EH (cell line): Measurements from ENCODE around the gene GRAMD1A.
A peak's percentile ranks its signal among the peaks of the same experiment; 100 is the strongest.
"Not testable (repeated sequence)": the region's sequence is repeated elsewhere in the genome, so short reads cannot be mapped to it uniquely, and the experiment has no call there.

Experiments
- DNase-seq: peaks from one replicate; pipeline ENCODE4 v3.0.0-alpha.2; 2015; ENCODE audit warnings: low read depth

The GRAMD1A gene

DNA sequence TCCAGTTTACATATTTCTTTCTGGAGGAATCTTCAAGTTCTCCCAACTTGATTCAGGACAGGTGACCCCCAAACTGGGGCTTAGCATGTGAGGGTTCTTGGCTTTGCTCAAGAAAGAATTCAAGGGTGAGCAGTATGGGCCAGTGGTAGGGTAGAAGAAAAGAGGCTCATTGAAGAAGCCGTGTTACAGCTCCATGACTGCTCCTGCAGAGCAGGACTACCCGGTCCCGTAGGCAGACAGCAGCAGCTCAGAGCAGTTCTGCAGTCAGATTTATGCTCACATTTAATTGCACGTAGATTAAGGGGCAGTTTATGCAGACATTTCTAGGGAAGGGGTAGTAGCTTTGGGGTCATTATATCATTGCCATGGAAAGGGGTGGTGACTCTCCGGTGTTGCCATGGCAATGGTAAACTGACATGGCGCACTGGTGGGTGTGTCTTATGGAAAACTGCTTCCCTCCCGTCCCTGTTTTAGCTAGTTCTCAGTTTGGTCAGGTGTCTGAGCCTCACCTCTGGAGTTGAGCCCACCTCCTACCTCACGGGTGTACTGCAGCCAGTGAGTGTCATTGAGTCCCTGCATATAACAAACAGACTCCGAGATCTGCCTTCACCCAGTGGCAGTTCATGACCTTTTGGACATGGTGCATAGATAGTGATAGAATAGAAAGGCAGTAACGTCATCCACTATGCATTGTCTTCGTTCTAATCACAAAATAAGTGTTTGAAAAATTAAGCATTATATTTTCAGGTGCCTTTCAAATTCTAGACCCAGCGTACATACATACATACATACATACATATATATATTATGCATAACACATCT is 20.1 kb upstream of the GRAMD1A start:
- DNase-seq = no peak

DNA sequence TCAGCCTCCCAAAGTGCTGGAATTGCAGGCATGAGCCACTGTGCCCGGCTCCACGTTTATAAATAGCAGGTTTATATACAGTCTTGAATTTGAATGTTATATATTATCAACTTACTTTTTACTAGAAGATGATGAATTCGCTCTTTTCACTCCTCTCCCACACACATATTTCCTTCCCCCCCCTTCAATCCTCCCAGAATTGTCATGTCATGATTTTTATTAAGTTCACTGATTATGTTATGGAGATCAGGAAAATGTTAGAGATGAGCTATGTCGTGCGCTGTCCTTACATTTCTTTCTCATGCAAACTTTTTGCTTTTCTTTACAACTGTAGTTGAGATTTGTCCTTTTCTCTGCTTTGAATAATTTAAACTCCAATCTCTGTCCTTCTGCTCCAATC is 17.8 kb upstream of the GRAMD1A start:
- DNase-seq = no peak

DNA sequence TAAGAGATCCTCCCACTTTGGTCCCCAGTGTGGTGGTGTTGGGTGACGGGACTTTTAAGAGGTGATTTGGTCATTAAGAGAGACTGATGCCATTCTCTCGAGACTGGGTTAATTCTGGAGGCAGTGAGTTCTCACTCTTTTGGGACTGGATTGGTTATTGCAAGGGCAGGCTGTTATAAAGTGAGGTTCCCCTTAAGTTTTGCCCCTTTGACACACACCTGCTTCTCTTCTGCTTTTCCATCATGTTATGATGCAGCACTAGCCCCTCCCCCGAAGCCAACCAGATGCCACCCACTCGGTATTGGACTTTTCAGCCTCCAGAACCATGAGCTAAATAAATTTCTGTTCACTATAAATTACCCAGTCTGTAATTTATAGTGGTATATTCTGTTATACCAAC is 16.3 kb upstream of the GRAMD1A start:
- no peak for DNase-seq

DNA sequence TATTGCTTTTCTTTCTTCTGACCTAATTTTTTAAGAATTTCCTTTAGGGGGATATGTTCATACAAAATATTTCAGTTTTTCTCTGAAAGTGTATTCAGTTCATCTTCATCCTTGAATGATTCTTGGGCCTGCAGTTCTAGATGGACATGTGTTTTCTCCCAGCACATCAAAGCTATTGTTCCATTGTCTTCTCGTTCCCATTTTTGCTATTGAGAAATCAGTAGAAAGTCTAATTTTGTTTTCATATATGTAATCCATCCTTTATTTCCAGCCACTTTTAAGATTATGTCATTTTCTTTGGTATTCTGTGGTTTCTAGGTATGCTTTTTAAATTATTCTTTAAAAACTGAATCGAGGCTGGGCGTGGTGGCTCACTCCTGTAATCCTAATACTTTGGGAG is 15.8 kb upstream of the GRAMD1A start:
- no peak for DNase-seq

DNA sequence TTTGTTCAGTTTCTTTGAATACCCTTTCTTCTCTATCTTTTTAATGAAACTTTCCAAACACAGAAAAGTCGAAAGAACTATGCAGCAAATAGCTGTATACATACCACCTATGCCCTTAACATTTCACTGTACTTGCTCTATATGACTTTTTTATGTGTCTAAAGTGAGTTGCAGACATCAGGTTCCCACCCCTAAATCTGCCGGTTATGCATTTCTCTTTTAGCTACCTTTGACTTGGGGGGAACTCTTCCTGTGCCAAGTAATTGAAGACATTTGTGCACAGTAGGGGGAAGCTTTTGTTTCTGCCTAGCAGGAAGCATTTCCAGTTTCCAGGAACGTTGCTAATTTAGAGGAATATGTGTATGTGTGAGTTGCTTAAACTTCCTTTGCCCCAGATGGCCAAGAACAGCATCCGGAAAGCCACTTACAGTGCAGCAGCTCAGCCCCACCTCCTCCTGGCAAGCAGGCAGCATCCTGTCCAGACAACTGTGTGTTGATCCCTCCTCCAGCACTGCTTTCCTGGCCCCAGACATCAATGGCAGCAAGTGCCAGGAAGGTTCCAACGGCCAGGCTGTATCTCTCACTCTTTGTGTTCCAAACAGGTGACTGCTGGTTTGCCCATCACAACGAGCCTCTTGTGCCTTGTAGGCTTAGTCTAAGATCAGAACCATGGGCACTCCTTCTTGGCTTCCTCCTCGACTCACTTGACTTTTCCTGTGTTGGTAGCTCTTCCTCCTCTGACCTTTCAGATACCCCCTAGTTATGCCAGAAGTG is 14.7 kb upstream of the GRAMD1A start:
- DNase-seq = peak; percentile 58

DNA sequence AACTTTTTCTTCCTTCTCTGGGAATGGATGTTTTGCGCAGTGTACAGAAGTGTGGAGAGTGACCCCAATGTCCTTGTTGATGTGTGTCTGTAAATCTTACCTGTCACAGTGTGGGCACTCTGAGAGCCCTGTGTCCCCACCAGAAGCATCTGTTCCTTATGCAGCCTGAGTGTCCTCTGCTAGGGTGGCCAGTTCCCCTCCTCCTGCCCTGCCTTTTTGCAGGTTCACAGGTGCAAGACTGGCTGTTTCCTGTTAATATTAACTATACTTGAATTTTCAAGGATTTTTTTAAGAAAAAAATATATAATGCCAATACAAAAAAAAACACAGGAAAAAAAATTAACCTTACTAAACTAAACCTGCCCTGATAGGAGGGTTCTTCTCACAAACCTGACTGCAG is 12.0 kb upstream of the GRAMD1A start:
- DNase-seq = no peak

DNA sequence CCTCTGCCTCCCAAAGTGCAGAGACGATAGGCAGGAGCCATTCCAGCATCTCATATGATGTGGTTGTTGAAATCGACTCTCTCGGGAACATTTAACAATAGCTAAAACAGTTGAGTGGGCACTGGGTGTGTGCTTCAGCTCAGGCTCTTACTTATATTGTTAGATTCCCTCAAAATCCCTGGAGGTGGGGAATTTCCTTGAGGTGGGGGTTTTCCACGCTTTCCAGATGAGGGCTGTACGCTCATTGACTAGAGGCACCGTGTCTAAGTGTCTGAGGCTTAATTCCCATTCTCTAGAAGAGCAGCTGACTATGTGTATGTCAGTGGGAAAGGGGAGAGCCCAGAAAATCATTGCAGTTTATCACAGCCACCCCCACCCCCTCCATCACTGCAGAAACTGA is 10.8 kb upstream of the GRAMD1A start:
- DNase-seq = no peak

DNA sequence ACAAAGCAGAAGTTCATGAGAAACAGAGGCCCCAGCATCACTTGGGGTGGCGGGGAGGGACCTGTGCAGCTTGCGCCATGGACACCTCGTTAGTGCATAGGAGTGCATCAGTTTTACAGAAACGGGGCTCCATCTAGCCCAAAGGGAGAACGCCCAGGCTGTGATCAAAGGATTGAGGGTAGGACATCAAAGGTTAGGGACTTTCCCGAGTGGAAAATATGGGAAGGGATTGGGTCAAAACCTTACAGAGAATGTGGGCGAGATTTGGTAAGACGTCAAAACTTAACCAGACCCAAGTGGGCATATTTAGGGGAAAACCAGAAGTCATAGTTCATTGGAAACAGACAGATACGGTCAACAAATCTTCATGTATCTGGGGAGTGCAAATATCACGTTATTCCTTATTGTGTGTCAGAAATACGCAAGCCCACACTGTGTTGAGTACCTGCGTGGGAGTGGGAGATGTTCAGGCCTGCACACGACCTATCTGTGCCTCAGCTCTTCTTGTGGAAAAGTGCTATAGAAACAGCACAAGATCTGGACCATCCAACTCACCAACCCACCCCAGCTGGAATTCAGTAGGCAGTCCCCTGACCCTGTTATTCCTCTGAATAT is 9.4 kb upstream of the GRAMD1A start:
- DNase-seq = no peak

DNA sequence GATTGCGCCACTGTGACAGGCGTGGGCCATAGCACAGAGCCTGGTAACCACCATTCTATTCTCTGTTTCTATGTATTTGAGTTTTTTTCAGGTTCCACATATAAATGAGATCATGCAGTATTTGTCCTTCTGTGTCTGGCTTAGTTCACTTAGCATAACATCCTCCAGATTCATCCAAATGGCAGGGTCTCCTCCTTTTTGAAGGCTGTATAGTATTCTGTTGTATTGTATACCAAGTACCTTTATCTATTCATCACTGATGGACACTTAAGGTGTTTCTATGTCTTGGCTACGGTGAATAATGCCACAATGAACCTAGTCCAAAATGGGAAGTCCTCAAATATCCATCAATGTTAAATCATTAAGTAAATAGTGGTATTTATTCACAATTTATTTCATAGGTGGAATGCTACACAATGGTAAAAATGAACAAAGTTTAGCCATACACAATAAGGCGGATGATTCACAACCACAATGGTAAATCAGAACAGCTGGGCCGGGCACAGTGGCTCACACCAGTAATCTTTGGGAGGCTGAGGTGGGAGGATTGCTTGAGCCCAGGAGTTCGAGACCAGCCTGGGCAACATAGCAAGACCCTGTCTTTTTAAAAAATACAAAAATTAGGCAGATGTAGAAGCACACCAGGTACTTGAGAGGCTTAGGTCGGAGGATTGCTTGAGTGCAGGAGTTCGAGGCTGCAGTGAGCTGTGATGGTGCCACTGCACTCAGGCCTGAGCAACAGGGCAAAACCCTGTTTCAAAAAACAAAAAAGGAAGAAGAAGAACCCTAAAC is 8.4 kb upstream of the GRAMD1A start:
- no peak for DNase-seq

DNA sequence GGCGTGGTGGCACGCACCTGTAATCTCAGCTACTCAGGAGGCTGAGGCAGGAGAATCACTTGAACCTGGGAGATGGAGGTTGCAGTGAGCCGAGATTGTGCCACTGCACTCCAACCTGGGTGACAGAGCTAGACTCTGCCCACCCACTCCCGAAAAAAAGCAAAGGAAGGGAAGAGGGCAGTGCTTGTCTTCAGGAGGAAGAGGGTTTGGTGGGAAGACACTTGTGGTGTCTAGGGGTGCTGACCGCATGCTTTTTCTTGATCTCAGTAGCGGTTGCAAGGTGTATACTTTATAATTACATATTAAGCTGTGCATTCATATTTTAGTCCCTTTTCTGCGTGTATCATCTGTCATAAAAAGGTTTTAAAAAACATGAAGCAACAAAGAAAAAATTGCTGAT is 7.5 kb upstream of the GRAMD1A start:
- not testable (repeated sequence) for DNase-seq

DNA sequence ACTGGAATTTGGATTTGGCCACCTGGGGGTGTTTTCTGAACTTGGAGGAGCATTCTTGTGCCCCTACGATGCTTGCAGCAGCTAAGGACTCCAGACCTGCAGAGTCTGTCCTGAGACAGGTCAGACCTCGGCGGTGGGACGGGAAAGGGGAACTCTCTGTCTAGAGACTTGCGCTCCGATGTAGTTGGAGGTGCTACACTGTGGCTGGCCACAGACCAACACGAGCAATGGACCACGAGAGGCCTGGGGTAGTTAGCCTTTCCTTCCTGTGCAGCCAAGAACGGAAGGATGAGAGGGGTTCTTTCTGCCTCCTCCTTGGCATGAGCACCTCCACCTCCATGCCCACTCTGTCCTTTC is 5.9 kb upstream of the GRAMD1A start:
- no peak for DNase-seq

DNA sequence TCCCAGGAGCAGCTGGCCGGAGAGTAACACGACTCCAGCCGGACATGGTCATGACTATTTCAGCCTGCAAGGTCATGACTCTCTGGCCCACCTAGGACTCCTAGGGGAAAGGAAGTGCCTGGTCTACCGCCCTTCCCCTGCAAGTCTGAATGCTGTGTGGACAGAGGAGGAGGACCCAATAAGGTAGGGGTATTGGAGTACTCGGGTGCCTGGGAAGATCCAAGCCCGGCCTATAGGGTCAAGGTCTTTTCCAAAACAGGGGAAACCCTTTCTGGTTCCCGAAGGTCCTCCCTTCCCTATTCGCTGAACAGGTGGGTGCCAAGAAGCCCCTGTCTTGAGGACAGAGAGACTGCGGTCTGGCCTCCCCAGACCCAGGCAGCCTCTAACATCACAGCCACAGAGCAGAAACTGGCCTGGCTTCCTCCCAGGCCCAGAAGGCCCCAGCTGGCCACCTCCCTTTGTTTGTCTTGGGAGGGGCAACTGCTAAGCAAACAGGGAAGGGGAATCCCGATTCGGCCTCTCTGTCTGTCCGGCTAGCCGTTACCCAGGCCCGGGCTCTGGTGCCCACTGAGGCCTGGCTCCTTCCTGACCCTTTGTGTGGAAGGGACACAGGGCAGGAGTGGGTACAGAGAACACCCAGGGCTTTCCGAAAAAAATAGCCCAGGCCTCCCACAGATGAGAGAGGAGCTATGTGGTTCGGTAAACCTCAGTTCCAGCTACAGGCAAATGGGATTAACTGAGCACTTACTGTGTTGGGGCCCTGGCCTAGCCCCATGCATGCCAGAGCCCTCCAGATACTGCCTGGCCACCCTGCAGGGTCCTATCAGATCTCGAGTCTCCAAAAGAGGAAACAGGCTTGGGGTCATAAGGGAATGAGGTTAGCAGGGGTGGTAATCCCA is 5.2 kb upstream of the GRAMD1A start:
- no peak for DNase-seq

DNA sequence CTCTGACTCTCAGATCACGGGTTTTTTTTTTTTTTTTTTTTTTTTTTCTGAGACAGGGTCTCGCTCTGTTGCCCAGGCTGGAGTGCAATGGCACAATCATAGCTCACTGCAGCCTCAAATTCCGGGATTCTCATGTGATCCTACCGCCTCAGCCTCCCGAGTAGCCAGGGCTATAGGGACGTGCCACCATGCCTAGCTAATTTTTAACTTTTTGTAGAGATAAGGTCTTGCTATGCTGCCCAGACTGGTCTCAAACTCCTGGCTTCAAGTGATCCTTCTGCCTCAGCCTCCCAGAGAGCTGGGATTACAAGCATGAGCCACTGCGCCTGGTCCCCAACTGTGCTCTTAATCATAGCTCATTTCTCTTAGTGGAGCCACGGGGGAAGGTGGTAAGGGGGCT is 4.6 kb upstream of the GRAMD1A start:
- no peak for DNase-seq

DNA sequence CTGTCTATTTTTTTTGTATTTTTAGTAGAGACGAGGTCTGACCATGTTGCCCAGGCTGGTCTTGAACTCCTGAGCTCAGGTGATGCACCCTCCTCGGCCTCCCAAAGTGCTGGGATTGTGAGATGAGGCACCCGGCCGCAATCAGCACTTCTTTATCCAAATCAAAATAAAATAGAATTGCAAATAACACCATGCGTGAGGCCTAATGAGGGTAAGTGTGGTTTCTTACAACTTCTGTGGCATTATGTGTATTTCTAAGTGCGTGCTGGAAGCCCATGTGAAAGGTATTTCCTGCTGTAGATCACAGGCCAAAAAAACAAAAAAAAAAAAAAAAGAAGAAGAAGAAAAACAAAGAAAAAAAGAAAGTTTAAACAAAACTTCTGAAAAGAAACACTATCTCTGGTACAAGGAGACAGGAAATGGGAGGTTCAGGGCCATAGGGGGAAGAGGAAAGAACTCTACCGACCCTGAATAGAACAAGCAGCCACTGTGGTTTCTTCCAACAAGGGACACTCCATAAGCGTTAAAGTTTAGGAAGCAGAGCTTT is 3.0 kb upstream of the GRAMD1A start:
- no peak for DNase-seq

DNA sequence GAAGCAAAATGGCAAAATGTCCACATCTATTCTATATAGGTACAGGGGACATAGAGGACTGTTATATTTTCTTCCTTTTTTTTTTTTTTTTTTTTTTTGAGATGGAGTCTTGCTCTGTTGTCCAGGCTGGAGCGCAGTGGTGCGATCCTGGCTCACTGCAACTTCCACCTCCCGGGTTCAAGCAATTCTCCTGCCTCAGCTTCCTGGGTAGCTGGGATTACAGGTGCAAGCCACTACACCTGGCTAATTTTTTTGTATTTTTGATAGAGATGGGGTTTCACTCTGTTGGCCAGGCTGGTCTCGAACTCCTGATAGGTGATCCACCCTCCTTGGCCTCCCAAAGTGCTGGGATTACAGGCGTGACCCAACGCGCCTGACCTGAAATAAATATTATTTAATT is 1.9 kb upstream of the GRAMD1A start:
- DNase-seq = not testable (repeated sequence)

DNA sequence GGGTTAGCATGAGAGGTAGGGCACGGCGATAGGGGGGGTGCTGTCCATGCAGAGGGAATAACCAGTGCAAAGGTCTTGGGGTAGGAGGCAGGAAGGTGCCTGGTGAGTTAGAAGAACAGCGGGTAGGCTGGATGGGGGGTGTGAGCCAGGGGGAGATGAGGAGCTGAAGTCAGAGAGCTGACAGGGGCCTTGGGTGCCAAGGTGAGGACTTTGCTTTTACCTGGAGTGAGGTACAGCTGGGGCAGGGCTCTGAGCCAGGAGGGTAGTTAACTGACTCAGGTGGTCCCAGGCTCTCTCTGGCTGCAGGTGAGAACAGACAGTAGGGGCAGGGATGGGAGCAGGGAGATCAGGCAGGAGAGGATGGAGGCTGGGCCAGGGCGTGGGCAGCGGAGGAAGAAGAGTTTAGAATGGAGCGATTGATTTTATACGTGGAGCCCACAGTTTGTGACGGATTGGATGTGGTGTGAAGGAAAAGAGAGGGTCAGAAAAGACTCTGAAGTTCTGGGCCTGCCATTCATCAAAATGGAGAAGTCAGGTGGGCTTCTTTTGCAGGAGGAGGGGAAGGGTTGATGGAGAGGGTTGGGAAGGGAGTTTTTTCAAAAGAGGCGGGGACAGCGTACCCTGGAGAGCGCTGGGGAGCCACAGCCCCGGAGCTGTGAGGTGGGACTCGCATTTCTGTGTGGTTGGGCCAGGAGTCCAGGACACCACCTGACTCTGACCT is 1.2 kb upstream of the GRAMD1A start:
- DNase-seq = no peak

DNA sequence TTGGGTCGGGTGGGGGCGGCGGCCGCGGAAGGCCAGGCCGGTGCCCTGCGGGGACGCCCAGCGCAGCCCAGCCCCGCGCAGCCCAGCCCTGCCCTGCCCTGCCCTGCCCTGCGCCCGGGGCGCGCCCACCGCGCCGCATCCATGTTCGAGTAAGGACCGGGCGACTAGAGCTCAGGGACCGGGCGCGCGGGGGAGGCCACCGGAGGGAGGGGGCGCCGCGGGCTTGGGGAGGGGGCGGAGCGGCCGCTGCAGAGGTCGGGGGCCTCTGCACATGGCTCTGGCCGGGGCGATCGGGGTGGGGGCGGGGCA is 169 bp downstream of the GRAMD1A start:
- no peak for DNase-seq

DNA sequence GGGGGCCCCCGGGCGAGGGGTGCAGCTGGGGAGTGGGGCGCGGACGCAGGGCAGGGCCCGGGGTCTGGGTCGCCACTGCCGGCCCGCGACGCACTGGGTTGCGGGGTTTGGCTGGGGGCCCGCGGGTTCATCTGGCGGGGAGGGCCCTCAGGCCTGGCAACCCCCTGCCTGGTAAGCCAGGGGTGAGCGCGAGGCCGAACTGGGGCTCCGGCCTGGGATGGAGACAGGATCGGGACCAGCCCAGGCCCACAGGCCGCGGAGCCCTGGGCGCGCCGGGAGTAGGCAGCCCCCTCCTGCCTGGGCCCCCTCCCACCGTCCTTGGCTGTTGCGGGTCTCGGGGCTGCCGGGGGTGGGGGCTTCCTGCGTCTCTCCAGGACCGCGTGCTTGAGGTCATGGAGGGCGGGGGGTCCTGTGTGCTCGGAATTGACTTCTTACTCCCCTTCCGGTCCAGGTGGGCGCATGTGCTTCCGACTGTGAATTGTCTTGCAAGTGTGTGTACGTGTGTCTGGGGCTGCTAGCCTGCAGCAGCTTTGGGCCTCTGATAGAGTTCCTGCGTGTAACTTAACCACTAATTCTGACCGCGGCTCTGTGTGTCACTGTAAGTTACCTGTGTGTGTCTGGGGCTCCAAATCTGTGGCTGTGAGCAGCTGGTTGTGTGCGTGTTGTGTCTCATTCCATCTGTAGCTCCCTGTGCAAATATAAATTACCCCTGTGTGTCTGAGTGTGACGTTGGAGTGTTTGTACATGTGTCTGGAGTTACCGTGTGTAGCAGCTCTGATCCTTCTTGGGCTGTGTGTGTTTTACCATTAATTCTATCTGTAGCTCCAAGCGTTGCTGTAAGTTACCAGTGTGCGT is 751 bp downstream of the GRAMD1A start:
- DNase-seq = peak; percentile 42

DNA sequence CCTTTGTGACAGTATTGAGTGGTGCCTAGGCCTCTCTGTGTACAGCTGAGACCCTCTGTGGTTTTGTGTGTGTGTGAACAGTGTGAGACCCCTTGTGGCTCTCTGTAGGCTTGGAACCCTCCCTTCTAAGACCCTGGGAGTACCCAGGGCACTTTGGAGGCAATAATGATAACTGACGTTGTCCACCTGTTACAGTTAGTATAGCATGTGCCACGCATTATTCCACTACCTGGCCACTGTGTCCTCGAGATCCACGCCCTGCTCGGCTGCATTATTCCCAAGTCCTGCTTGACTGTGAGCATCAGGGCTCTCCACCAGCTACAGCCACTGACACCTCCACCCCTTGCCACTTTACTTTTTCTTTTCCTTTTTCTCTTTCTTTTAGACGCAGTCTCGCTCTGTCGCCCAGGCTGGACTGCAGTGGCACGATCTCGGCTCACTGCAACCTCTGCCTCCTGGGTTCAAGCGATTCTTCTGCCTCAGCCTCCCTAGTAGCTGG is 2.0 kb downstream of the GRAMD1A start:
- DNase-seq = no peak
